Vagina (tissue), 2 donors: ENCODE measurements around the gene PHKG1.

Experiments used
- CTCF ChIP-seq, 3 experiments: fragments of 450-650 bp in 2 of 3; fragments of 200-600 bp in 1 of 3; sonication (generic) in 1 of 3; IDR thresholded peaks; one replicate each; pipeline ENCODE4 v1.5.1; 2017 to 2019; ENCODE audit warnings: antibody characterized with exemption in 3 of 3, mild to moderate bottlenecking in 2 of 3, moderate library complexity in 2 of 3
- POLR2A ChIP-seq, 2 donors: fragments of 450-650 bp; IDR thresholded peaks; one replicate each; pipeline ENCODE4 v1.6.1; 2017; ENCODE audit warnings: antibody characterized with exemption in 2 of 2, mild to moderate bottlenecking in 2 of 2, moderate library complexity in 2 of 2
- POLR2AphosphoS5 ChIP-seq, 2 donors: sonication (generic); formaldehyde crosslinking; IDR thresholded peaks; one replicate each; pipeline ENCODE4 v1.9.0; 2017; ENCODE audit warnings: antibody characterized with exemption in 2 of 2, mild to moderate bottlenecking in 2 of 2, low read depth in 1 of 2; ENCODE audit not compliant: insufficient read depth in 1 of 2

- TF ChIP-seq CTCF (IDR thresholded peaks at IDR 0.05) (no peak), POLR2A (IDR thresholded peaks at IDR 0.05) (no peak), POLR2AphosphoS5 (IDR thresholded peaks at IDR 0.05; ENCODE audit: insufficient read depth in 1 of 2, low read depth in 1 of 2) (peak; percentile 13 to 55)
These were observed at the start of gene PHKG1 for GRCh38 chr7:56092789-56093531.
